Caco-2 (cell line): ENCODE measurements around the gene PDIA4. TPM values are rescaled to one million over a fixed set of nuclear protein-coding genes. Genes with fewer than 3 reads are reported as not detected.
A peak's percentile ranks its signal among the peaks of the same experiment; 100 is the strongest.

ENCODE experiments used
- BruUV-seq: library from RNA; stranded (reverse); fragments of 400-500 nt; replicated peaks from 2 replicates; lab custom pipeline; 2021; lab: Mats Ljungman, UMichigan
- CTCF ChIA-PET: fragments of 300-600 bp; sonication (Branson Sonifier 250); formaldehyde crosslinking; loops from one replicate; lab custom pipeline; 2022; ENCODE audit warnings: antibody characterized with exemption; lab: Charles Lee
- POLR2A ChIA-PET: fragments of 300-600 bp; sonication (Branson Sonifier 250); formaldehyde crosslinking; loops from one replicate; lab custom pipeline; 2022; ENCODE audit warnings: antibody characterized with exemption; lab: Charles Lee
- DNase-seq, 2 experiments: peaks; one replicate each; pipeline versions ENCODE4 v3.0.0 to v3.0.0-alpha.2; 2020 to 2022
- H3K27me3 ChIP-seq: replicated peaks from 2 replicates; pipeline ENCODE4 v1.6.0; 2011; ENCODE audit warnings: low read length; ENCODE audit not compliant: control insufficient read depth, insufficient read depth
- H3K36me3 ChIP-seq: 2 replicates; pipeline ENCODE4 v1.5.1; 2011; ENCODE audit warnings: low read length; ENCODE audit not compliant: control insufficient read depth, insufficient read depth
- H3K4me1 ChIP-seq: fragments of 250-450 bp; sonication (Bioruptor Pico); 2 replicates; pipeline ENCODE4 v1.5.1; 2020; ENCODE audit warnings: mild to moderate bottlenecking
- H3K4me3 ChIP-seq: 2 replicates; pipeline ENCODE4 v1.5.1; 2011; ENCODE audit warnings: low read depth, mild to moderate bottlenecking, control low read depth, low read length
- H3K9me3 ChIP-seq: fragments of 250-450 bp; sonication (Bioruptor Pico); 2 replicates; pipeline ENCODE4 v1.5.1; 2020; ENCODE audit warnings: mild to moderate bottlenecking, moderate library complexity
- H3K27ac Mint-ChIP-seq: one replicate; pipeline ENCODE4 v1.8.0; 2022; ENCODE audit warnings: mixed read lengths; ENCODE audit not compliant: unreplicated experiment
- H3K27me3 Mint-ChIP-seq: one replicate; pipeline ENCODE4 v1.8.0; 2022; ENCODE audit warnings: mixed read lengths; ENCODE audit not compliant: insufficient read depth, unreplicated experiment
- H3K36me3 Mint-ChIP-seq: one replicate; pipeline ENCODE4 v1.8.0; 2022; ENCODE audit warnings: mild to moderate bottlenecking, mixed read lengths; ENCODE audit not compliant: insufficient read depth, unreplicated experiment
- H3K4me1 Mint-ChIP-seq: one replicate; pipeline ENCODE4 v1.8.0; 2022; ENCODE audit warnings: low read depth, mixed read lengths; ENCODE audit not compliant: unreplicated experiment
- H3K4me3 Mint-ChIP-seq: one replicate; pipeline ENCODE4 v1.8.0; 2022; ENCODE audit warnings: mild to moderate bottlenecking, moderate library complexity, mixed read lengths; ENCODE audit not compliant: unreplicated experiment
- H3K9me3 Mint-ChIP-seq: one replicate; pipeline ENCODE4 v1.8.0; 2022; ENCODE audit warnings: mixed read lengths; ENCODE audit not compliant: unreplicated experiment
- intact Hi-C: fragments of 100-400 bp; cut with micrococcal nuclease; formaldehyde crosslinking; loops from one replicate; pipeline ENCODE4 v1.10.0; 2022; ENCODE audit not compliant: unreplicated experiment
- total RNA-seq: library from RNA; stranded (reverse); gene quantifications from 2 replicates; pipeline ENCODE4 v1.2.3, GENCODE V29; 2022
- TF ChIP-seq, protein P1 (sequence below), 2 experiments: fragments of 200-600 bp in 1 of 2; IDR thresholded peaks; 1 replicate in 1 of 2; 2 replicates in 1 of 2; pipeline versions ENCODE4 v1.5.1 to v1.8.0; 2011 to 2022; ENCODE audit warnings: antibody characterized with exemption in 1 of 2, control low read depth in 1 of 2, inconsistent platforms in 1 of 2, low read depth in 1 of 2, low read length in 1 of 2, mild to moderate bottlenecking in 1 of 2, moderate library complexity in 1 of 2; ENCODE audit not compliant: insufficient read depth in 1 of 2, severe bottlenecking in 1 of 2, unreplicated experiment in 1 of 2

Gene PDIA4
- total RNA-seq, 1 experiment from 2014 or later = 197 TPM

DNA sequence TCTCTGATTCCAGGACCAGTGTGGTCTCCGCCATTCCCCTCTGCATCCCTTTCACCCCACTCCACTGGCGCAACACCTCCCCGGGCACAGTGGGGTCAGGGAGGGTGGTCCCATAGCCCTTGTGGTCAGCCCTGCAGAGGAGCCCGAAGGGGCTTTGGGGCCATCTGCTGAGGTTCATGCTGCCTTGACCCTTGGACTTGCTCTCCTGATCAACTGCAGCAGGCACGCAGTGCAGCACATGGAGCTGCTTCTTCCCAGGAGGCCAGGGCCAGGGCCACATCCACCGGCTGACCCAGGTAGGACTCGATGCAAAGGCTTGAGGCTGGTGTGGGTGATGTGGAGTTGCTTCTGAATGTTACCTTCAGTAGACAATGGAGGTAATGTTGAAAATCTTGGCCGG lies 35.1 kb downstream of the PDIA4 start:
- TF ChIP-seq, protein P1, sequence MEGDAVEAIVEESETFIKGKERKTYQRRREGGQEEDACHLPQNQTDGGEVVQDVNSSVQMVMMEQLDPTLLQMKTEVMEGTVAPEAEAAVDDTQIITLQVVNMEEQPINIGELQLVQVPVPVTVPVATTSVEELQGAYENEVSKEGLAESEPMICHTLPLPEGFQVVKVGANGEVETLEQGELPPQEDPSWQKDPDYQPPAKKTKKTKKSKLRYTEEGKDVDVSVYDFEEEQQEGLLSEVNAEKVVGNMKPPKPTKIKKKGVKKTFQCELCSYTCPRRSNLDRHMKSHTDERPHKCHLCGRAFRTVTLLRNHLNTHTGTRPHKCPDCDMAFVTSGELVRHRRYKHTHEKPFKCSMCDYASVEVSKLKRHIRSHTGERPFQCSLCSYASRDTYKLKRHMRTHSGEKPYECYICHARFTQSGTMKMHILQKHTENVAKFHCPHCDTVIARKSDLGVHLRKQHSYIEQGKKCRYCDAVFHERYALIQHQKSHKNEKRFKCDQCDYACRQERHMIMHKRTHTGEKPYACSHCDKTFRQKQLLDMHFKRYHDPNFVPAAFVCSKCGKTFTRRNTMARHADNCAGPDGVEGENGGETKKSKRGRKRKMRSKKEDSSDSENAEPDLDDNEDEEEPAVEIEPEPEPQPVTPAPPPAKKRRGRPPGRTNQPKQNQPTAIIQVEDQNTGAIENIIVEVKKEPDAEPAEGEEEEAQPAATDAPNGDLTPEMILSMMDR (IDR thresholded peaks at IDR 0.05; ENCODE audit: insufficient read depth in 1 of 2, low read depth in 1 of 2, low read length in 1 of 2, severe bottlenecking in 1 of 2, unreplicated experiment in 1 of 2) = no peak
- no peak for DNase-seq
- BruUV-seq = no TSS peak
- CTCF ChIA-PET = no interaction called here
- H3K36me3 ChIP-seq = no peaks in the 10 kb centered on the region
- Mint-ChIP-seq H3K9me3 (no peaks in the 10 kb centered on the region), H3K4me1 (peaks cover 9% of the 10 kb centered on the region), H3K4me3 (no peak overlapping the region), H3K27me3 (no peaks in the 10 kb centered on the region), H3K36me3 (no peaks in the 10 kb centered on the region), H3K27ac (no peak overlapping the region)
- H3K4me3 ChIP-seq = no peak overlapping the region
- intact Hi-C loops = no loop called here
- H3K9me3 ChIP-seq = no peaks in the 10 kb centered on the region
- peaks cover 5% of the 10 kb centered on the region for H3K4me1 ChIP-seq
- no peaks in the 10 kb centered on the region for H3K27me3 ChIP-seq
- POLR2A ChIA-PET = no interaction called here

DNA sequence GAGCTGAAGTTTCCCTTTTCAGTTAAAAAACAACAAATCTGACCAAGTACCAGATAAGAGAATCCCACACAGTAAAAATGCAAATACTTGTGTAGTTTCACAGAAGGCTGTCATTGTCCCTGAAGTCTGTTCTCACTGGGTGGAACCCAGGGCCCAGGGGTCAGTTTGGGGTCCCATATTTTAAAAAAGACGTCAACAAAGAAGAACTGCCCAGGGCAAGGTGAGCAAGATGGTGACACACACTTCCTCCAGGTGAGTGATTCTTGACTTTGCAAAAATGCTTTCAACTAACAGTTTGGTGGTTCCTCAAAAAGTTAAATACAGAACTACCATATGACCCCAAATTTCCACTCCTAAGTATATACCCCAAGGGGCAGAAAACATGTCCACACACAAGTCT lies 36.8 kb downstream of the PDIA4 start:
- intact Hi-C loops = no loop called here
- H3K27ac Mint-ChIP-seq = no peak overlapping the region
- CTCF ChIA-PET = no interaction called here

DNA sequence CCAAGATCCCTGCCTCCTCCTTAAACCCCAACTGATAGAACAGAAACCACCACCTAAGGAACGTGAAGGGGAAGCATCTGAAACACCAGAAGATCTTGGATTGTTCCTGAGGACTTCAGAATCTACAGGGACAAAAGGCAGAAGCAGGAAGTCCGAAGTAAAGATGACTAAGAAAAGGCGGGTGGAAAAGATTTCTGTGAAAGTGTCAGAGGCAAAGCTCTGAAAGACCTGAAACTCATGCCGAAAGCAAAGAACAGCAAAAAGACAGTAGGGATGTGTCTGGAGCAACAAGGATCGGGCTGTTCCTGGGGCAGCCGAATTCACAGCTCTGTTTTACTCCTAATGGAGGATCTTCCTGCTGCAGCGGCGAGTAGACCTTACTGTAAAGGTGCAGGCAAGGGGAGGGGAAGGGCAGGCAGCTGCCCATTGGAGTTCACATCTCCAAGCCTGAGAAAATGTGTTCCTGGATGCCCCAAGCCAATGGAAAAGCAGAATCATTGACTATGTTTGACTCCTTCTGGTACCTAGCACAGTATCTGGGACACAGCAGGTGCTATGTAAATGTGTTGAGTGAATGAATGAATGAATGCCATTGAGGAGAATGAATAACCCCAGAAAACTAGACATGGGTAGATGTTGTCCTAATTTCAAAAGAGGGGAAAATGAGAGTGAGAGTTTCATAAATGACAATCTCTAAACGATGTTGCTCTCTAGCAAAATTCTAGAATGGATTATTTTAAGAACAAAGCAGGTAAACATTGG lies 40.4 kb downstream of the PDIA4 start:
- H3K36me3 Mint-ChIP-seq = peaks cover 23% of the 10 kb centered on the region
- H3K27me3 Mint-ChIP-seq = no peaks in the 10 kb centered on the region
- CTCF ChIA-PET = interaction anchor here (0.5 to 2.1 kb wide), 6 partner anchors 18 to 297 kb away, joined by 3 to 9 read pairs (median 4); partner anchors contain the start of gene ZNF425
- intact Hi-C loops = loop anchor here (1.0 to 5.0 kb wide), 3 partner anchors 40 to 104 kb away; partner anchors contain the start of genes PDIA4 and ZNF786
- no peaks in the 10 kb centered on the region for H3K9me3 Mint-ChIP-seq
- peaks cover 44% of the 10 kb centered on the region for H3K4me1 Mint-ChIP-seq
- no peaks in the 10 kb centered on the region for H3K9me3 ChIP-seq
- no peaks in the 10 kb centered on the region for H3K27me3 ChIP-seq
- peak overlapping the region; percentile 50 for H3K4me3 ChIP-seq
- peak overlapping the region; percentile 85 for H3K27ac Mint-ChIP-seq
- TSS peak; percentile 88 for BruUV-seq
- H3K4me3 Mint-ChIP-seq = peak overlapping the region; percentile 84
- peak in 1 of 2 experiments; percentile 45 for DNase-seq
- POLR2A ChIA-PET = no interaction called here
- no peaks in the 10 kb centered on the region for H3K36me3 ChIP-seq
- H3K4me1 ChIP-seq = peaks cover 13% of the 10 kb centered on the region
- TF ChIP-seq, protein P1 (IDR thresholded peaks at IDR 0.05; ENCODE audit: insufficient read depth in 1 of 2, low read depth in 1 of 2, low read length in 1 of 2, severe bottlenecking in 1 of 2, unreplicated experiment in 1 of 2) = no peak

More for the DNA sequence above, 36.8 kb downstream of the PDIA4 start:
- Mint-ChIP-seq H3K4me3 (no peak overlapping the region), H3K27me3 (no peaks in the 10 kb centered on the region), H3K4me1 (peaks cover 18% of the 10 kb centered on the region), H3K36me3 (peaks cover 13% of the 10 kb centered on the region), H3K9me3 (no peaks in the 10 kb centered on the region)
- Histone ChIP-seq H3K36me3 (no peaks in the 10 kb centered on the region), H3K4me1 (peaks cover 8% of the 10 kb centered on the region), H3K4me3 (no peak overlapping the region), H3K9me3 (no peaks in the 10 kb centered on the region), H3K27me3 (no peaks in the 10 kb centered on the region)
- POLR2A ChIA-PET = interaction anchor here (0.6 kb wide), 1 partner anchor 134 kb away, joined by 9 read pairs; the partner anchor contains the start of gene ZNF425
- no TSS peak for BruUV-seq
- TF ChIP-seq, protein P1 (IDR thresholded peaks at IDR 0.05; ENCODE audit: insufficient read depth in 1 of 2, low read depth in 1 of 2, low read length in 1 of 2, severe bottlenecking in 1 of 2, unreplicated experiment in 1 of 2) = no peak
- no peak for DNase-seq
